Left kidney (tissue), 2 donors: ENCODE measurements around the gene PAX9. TPM values are rescaled to one million over a fixed set of nuclear protein-coding genes. Genes with fewer than 3 reads are reported as not detected.
A peak's percentile ranks its signal among the peaks of the same experiment; 100 is the strongest.

Experiments used
- DNase-seq: peaks from one replicate; pipeline ENCODE4 v3.0.0-alpha.2; 2013
- polyA plus RNA-seq: library from polyadenylated mRNA; unstranded; fragments of 120-200 nt; gene quantifications from one replicate; pipeline ENCODE4 v1.2.1, GENCODE V29; 2013; ENCODE audit not compliant: insufficient read length

PAX9 gene
- polyA plus RNA-seq, 1 donor = 0.33 TPM

GRCh38 chr14:36655963-36656686 lies 5.5 kb upstream of the PAX9 start:
- DNase-seq = peak; percentile 64

- DNase-seq = no peak
Observed at GRCh38 chr14:36656687-36657398, 4.8 kb upstream of the PAX9 start.

GRCh38 chr14:36657399-36658122 lies 4.1 kb upstream of the PAX9 start:
- DNase-seq = no peak

GRCh38 chr14:36658123-36659009 lies 3.3 kb upstream of the PAX9 start:
- no peak for DNase-seq

GRCh38 chr14:36659010-36659821 lies 2.4 kb upstream of the PAX9 start:
- DNase-seq = no peak

- DNase-seq = no peak
Observed at GRCh38 chr14:36659822-36660735, 1.6 kb upstream of the PAX9 start.

GRCh38 chr14:36660736-36661505 lies 739 bp upstream of the PAX9 start:
- no peak for DNase-seq

- no peak for DNase-seq
Observed at GRCh38 chr14:36662258-36662542, 540 bp downstream of the PAX9 start.

- no peak for DNase-seq
Observed at GRCh38 chr14:36662543-36663403, 1.1 kb downstream of the PAX9 start.

- no peak for DNase-seq
Observed at GRCh38 chr14:36663404-36664321, 2.0 kb downstream of the PAX9 start.

GRCh38 chr14:36664322-36665193 lies 2.9 kb downstream of the PAX9 start:
- DNase-seq = no peak

- DNase-seq = no peak
Observed at GRCh38 chr14:36665887-36666415, 4.3 kb downstream of the PAX9 start.

GRCh38 chr14:36666416-36667206 lies 5.0 kb downstream of the PAX9 start:
- no peak for DNase-seq

- DNase-seq = no peak
Observed at GRCh38 chr14:36667679-36668078, 6.0 kb downstream of the PAX9 start.

- DNase-seq = no peak
Observed at GRCh38 chr14:36671149-36671548, 9.5 kb downstream of the PAX9 start.
